ENCODE data around the gene CADM2. TPM values are rescaled to one million over a fixed set of nuclear protein-coding genes. Genes with fewer than 3 reads are reported as not detected.

Gene CADM2
- total RNA-seq, 2 experiments from 2014 or later, result not detected

DNA sequence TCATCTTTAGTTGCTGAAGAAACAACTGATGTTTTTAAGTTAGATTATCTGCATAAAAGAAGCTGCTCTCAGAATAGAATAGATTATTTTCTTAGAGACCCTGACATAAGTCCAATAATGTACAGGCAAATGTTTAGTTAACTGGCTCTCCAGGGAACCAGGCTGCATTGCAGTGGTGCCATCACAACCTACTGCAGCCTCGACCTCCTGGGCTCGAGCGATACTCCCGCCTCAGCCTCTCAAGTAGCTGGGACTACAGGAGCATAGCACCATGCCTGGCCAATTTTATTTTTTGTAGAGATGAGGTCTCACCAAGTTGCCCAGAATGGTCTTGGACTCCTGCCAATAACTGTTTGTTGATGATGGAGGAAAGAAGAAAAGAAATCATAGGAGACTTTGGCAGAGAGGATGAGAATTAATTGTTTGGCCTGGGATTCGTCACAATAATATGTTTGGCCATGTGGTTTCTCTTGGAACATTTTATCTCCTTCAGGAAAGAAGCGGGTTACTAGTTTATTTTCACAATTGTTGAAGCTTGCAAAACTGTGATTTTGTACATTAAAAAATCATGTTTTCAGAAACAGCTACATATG lies 429.2 kb downstream of the CADM2 start:
- intact Hi-C loops (cut with micrococcal nuclease), result no loop called here
- CTCF ChIA-PET, result no interaction called here
- no peaks in the 10 kb centered on the region for H3K4me1 Mint-ChIP-seq (ENCODE audit: low read depth)
- H3K4me3 Mint-ChIP-seq, result no peak overlapping the region
- H3K27ac Mint-ChIP-seq, result no peak overlapping the region
- DNase-seq, result no peak
- no peaks in the 10 kb centered on the region for H3K36me3 Mint-ChIP-seq (ENCODE audit: low read depth)
- H3K9me3 Mint-ChIP-seq, result peaks cover 6% of the 10 kb centered on the region
- no peaks in the 10 kb centered on the region for H3K27me3 Mint-ChIP-seq (ENCODE audit: low read depth)

DNA sequence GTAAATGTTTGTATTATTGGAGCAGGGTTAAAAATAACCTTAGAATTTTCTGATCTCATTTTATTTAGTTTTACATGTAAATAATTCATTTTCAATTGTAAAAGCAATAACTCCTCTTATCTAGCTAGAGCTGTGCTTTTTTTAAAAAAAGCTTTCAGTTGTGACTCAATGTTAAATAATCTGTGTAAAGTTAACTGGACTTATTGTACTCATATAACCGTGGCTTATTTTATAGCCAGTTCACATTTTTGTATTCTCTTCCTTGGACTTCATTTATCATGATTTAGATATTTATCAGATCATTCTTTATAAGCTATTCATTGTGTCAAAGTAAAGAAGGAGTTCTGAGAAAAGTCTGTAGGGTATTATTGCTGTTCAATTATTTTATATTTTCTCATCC lies 435.6 kb downstream of the CADM2 start:
- H3K4me3 Mint-ChIP-seq, result no peak overlapping the region
- intact Hi-C loops (cut with micrococcal nuclease), result no loop called here
- DNase-seq, result no peak
- no peaks in the 10 kb centered on the region for H3K4me1 Mint-ChIP-seq (ENCODE audit: low read depth)
- H3K9me3 Mint-ChIP-seq, result peaks cover 10% of the 10 kb centered on the region
- CTCF ChIA-PET, result no interaction called here
- H3K27me3 Mint-ChIP-seq (ENCODE audit: low read depth), result no peaks in the 10 kb centered on the region
- no peaks in the 10 kb centered on the region for H3K36me3 Mint-ChIP-seq (ENCODE audit: low read depth)
- no peak overlapping the region for H3K27ac Mint-ChIP-seq

DNA sequence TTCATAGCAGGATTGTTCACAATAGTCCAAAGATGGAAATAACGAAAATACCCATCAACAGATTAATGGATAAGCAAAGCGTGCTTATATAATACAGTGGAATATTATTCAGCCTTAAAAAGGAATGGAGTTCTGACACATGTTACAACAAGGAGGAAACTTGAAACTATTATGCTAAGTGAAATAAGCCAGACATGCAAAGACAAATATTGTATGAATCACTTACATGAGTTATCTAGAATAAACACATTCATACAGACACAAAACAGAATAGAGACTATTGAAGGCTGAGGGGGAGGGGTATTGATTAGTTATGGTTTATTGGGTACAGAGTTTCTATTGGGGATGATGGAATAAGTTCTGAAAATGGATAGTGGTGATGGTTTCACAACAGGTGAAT lies 438.6 kb downstream of the CADM2 start:
- no peaks in the 10 kb centered on the region for H3K36me3 Mint-ChIP-seq (ENCODE audit: low read depth)

DNA sequence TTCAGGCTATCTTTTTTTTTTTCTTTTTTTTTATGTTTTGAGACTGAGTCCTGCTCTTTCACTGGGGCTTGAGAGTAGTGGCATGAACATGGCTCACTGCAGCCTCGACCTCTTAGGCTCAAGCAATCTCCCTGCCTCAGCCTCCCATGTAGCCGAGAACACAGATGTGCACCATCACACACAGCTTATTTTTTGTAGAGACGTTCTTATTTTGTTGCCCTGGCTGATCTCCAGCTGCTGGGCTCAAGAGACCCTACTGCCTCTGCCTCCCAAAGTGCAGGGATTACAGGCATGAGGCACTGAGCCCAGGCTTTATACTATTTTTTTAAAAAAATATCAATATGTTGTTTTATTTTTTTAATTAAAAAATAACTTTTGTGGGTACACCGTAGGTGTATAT lies 467.3 kb downstream of the CADM2 start:
- CTCF ChIA-PET, result no interaction called here
- H3K27ac Mint-ChIP-seq, result no peak overlapping the region

More for the DNA sequence above, 438.6 kb downstream of the CADM2 start:
- CTCF ChIA-PET, result no interaction called here
- peaks cover 10% of the 10 kb centered on the region for H3K9me3 Mint-ChIP-seq
- no peak overlapping the region for H3K27ac Mint-ChIP-seq
- no peak for DNase-seq
- intact Hi-C loops (cut with micrococcal nuclease), result no loop called here
- no peaks in the 10 kb centered on the region for H3K4me1 Mint-ChIP-seq (ENCODE audit: low read depth)
- H3K4me3 Mint-ChIP-seq, result no peak overlapping the region
- no peaks in the 10 kb centered on the region for H3K27me3 Mint-ChIP-seq (ENCODE audit: low read depth)

DNA sequence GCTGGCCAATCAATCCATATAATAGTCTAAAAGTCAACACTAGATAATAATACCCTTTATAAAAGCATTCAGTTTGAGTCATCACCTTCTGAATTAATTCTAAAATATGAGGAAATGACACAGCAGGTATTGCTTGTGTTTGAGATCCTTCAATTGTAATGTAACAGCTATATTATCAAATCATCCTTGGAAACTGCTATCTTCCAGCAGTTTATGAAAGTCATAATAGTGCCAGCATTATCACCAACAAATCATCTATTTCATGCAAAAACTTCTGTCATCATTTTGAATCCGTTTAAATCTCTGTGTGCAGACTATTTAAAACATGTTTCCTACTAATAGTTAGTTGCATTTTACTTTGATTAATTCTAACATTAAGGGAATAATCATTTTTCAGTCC lies 468.7 kb downstream of the CADM2 start:
- CTCF ChIA-PET, result no interaction called here

More for the DNA sequence above, 467.3 kb downstream of the CADM2 start:
- no peak for DNase-seq
- intact Hi-C loops (cut with micrococcal nuclease), result no loop called here
- Mint-ChIP-seq H3K4me1 (ENCODE audit: low read depth) (no peaks in the 10 kb centered on the region), H3K9me3 (no peaks in the 10 kb centered on the region), H3K27me3 (ENCODE audit: low read depth) (no peaks in the 10 kb centered on the region), H3K36me3 (ENCODE audit: low read depth) (no peaks in the 10 kb centered on the region), H3K4me3 (no peak overlapping the region)

DNA sequence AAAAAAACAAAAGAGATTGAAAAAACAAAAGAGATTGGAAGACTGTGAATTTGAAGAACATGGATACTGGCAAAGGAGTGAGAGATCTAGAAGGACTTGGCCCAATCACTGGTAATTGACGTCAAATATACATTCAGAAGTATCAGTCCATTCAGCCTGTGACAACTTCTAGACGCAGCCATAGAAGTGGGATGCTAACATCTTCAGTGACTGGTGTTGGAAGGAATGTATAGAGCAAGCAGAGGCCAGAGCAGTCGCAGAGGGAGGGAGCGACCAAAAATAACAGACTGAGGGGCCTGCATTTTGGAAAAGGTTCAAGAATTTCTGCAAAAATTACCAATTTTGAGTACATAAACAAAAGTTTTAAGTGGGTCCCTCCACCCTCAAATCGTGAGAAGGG lies 473.3 kb downstream of the CADM2 start:
- H3K4me3 Mint-ChIP-seq, result no peak overlapping the region
- H3K36me3 Mint-ChIP-seq (ENCODE audit: low read depth), result no peaks in the 10 kb centered on the region
- H3K9me3 Mint-ChIP-seq, result peaks cover 11% of the 10 kb centered on the region
- no peak overlapping the region for H3K27ac Mint-ChIP-seq
- DNase-seq, result no peak
- no peaks in the 10 kb centered on the region for H3K4me1 Mint-ChIP-seq (ENCODE audit: low read depth)
- intact Hi-C loops (cut with micrococcal nuclease), result no loop called here
- CTCF ChIA-PET, result no interaction called here
- no peaks in the 10 kb centered on the region for H3K27me3 Mint-ChIP-seq (ENCODE audit: low read depth)

More for the DNA sequence above, 468.7 kb downstream of the CADM2 start:
- intact Hi-C loops (cut with micrococcal nuclease), result no loop called here
- Mint-ChIP-seq H3K27ac (no peak overlapping the region), H3K36me3 (ENCODE audit: low read depth) (no peaks in the 10 kb centered on the region), H3K27me3 (ENCODE audit: low read depth) (no peaks in the 10 kb centered on the region), H3K4me1 (ENCODE audit: low read depth) (no peaks in the 10 kb centered on the region), H3K9me3 (peaks cover 1% of the 10 kb centered on the region), H3K4me3 (no peak overlapping the region)
- no peak for DNase-seq

DNA sequence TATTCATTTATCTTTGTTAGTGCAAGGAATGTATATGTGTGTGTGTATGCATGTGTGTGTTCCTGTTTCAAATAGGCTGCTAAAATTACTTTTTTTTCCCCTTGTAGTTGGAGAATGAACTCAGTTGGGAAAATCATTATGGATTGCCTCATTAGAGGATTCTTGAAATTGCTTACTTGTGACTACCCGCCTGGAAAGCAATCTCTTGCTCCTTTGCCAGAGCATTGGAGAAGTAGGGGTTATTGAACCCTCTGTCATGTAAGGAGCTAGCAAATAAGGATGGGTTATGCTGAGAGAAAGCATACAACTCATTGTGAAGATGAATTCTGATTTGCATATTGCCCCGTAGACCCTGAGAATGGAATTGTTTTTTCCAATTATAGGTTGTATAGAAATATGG lies 474.5 kb downstream of the CADM2 start:
- peaks cover 11% of the 10 kb centered on the region for H3K9me3 Mint-ChIP-seq
- H3K4me3 Mint-ChIP-seq, result no peak overlapping the region
- no peaks in the 10 kb centered on the region for H3K4me1 Mint-ChIP-seq (ENCODE audit: low read depth)
- no peaks in the 10 kb centered on the region for H3K27me3 Mint-ChIP-seq (ENCODE audit: low read depth)
- H3K27ac Mint-ChIP-seq, result no peak overlapping the region
- CTCF ChIA-PET, result interaction anchor here (0.7 kb wide), 1 partner anchor 69 kb away, joined by 3 read pairs; no protein-coding TSS in a partner anchor
- intact Hi-C loops (cut with micrococcal nuclease), result no loop called here
- no peaks in the 10 kb centered on the region for H3K36me3 Mint-ChIP-seq (ENCODE audit: low read depth)
- no peak for DNase-seq

DNA sequence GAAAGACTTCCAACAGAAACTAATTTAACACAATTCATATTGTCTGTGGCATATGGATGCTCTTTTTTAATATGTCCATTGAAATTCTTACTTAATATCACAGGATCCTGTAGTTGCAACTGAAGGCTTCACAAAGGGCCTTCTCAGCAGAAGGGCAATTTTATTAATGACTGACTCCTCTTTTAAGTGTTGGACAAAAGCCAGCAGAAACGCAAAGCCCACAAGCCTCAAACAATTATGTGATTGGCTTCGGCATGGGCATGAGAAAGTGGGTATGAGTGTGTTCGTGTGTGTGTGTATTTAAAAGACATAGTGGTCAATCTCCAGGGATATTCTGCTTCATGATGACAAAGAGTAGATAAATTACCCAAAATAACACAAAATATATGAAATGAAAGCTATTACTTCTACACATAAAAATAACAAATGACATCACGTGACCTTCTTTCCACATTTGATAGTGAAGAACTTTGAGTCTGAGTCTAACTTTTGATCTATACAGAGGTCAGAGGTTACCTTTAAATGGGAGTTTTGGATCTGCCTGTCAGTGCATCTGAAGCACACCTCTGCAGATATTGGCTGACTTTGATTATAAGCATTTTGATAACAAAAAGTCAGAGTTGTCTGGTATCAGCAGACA lies 496.9 kb downstream of the CADM2 start:
- Mint-ChIP-seq H3K4me3 (no peak overlapping the region), H3K27ac (no peak overlapping the region), H3K4me1 (ENCODE audit: low read depth) (no peaks in the 10 kb centered on the region), H3K9me3 (peaks cover 5% of the 10 kb centered on the region), H3K27me3 (ENCODE audit: low read depth) (no peaks in the 10 kb centered on the region), H3K36me3 (ENCODE audit: low read depth) (no peaks in the 10 kb centered on the region)
- intact Hi-C loops (cut with micrococcal nuclease), result no loop called here
- CTCF ChIA-PET, result no interaction called here
- DNase-seq, result no peak

DNA sequence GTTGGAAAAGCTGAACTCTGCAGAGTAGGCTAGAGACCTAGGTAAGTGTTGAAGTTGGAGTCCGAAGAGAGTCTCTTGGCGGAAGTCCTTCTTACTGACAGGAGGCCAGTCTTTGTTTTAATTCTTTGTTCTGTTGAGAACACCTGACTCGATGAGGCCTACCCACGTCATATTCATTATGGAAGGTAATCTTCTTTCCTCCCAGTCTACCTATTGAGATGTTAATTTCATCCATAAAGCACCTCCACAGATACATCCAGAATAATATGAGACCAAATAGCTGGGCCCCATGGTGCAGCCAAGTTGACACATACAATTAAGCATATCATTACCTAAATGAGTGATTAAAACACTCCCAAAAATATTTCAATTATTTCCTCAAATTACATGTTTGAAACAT lies 515.5 kb downstream of the CADM2 start:
- intact Hi-C loops (cut with micrococcal nuclease), result no loop called here
- Mint-ChIP-seq H3K36me3 (ENCODE audit: low read depth) (no peaks in the 10 kb centered on the region), H3K27ac (no peak overlapping the region), H3K27me3 (ENCODE audit: low read depth) (no peaks in the 10 kb centered on the region), H3K4me1 (ENCODE audit: low read depth) (no peaks in the 10 kb centered on the region), H3K9me3 (peaks cover 2% of the 10 kb centered on the region), H3K4me3 (no peak overlapping the region)
- CTCF ChIA-PET, result no interaction called here
- no peak for DNase-seq

DNA sequence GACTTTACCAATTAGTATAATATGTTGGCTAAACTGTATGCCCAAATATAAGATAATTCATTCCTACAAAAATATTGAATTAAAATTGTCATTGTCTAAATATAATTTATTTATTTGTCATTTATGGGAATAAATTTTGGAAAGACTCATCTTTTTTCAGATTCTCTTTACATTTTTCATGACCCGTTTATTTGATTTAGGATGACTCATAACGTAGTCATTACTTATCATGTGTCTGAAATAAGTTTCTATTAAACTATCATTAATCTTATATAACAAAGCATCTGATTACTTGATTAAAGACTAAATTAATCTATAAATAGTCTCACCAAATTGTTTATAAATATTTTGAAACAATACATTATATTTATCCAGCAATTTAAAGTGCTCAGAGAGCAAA lies 516.6 kb downstream of the CADM2 start:
- peaks cover 2% of the 10 kb centered on the region for H3K9me3 Mint-ChIP-seq
- CTCF ChIA-PET, result no interaction called here
- no peak for DNase-seq
- intact Hi-C loops (cut with micrococcal nuclease), result no loop called here
- H3K27me3 Mint-ChIP-seq (ENCODE audit: low read depth), result no peaks in the 10 kb centered on the region
- H3K36me3 Mint-ChIP-seq (ENCODE audit: low read depth), result no peaks in the 10 kb centered on the region
- H3K27ac Mint-ChIP-seq, result no peak overlapping the region
- H3K4me3 Mint-ChIP-seq, result no peak overlapping the region
- H3K4me1 Mint-ChIP-seq (ENCODE audit: low read depth), result no peaks in the 10 kb centered on the region

DNA sequence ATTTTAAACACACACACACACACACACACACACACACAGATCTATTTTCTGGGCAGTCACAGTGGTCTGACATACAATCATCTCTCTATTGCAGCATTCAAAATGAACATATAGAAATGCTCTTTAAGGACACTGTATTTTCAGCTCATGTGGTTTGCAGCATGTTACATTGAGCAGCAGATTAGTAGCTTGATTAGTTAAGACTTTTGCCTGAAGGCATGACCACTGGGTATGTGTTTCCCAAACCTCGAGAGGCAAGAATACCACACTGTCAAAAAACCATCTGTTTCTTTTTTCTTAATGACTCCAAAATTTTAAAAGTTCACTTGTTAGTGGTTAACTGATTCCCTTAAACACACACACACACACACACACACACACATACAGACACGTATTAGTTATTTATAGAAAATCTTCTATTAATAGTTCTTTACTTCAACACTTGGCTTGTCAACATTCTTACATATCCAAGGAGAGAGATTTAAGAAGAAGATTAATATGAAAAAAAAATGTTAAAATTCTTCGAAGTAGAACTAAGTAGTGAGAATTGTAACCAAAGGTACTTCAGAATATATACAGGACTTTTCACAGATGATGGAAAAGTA lies 518.2 kb downstream of the CADM2 start:
- Mint-ChIP-seq H3K36me3 (ENCODE audit: low read depth) (no peaks in the 10 kb centered on the region), H3K27me3 (ENCODE audit: low read depth) (no peaks in the 10 kb centered on the region), H3K4me1 (ENCODE audit: low read depth) (no peaks in the 10 kb centered on the region), H3K4me3 (no peak overlapping the region), H3K9me3 (peaks cover 2% of the 10 kb centered on the region), H3K27ac (no peak overlapping the region)
- CTCF ChIA-PET, result no interaction called here
- DNase-seq, result no peak
- intact Hi-C loops (cut with micrococcal nuclease), result no loop called here

DNA sequence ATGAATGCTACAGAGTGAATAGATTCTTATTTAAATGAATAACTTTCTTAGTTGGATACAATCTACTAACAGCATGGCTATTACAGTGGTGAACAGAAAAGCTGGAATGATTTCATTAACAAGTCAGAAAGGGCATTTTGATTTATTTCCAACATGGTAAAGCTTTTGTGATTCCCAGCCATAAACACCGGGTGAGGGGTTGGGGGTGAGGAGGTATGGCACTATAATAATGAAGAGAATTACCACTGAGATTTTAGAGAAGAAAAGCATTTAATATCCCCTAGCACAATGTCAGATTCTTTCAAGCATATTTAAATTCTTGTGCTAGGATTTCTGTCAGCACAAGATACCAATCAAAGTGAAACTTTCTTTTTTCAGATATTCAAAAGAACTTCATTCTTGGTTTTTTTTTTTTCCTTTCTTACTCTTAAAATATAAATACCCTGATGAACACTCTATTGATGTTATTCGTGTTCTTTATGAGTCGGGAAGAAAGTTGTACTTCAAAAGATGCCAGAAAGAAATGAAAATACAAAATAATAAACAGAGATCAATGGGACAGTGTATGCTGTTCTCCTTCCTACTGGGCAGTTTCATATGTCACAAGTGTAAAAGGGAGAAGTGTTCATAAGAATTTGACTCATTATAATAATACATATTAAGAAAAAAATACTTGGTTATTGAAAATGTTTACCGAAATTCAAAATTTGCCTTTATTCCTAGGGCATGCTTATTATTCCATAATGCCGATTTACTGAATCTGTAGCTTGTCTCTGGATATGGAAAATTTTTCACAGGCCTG lies 522.8 kb downstream of the CADM2 start:
- intact Hi-C loops (cut with micrococcal nuclease), result no loop called here
- Mint-ChIP-seq H3K4me1 (ENCODE audit: low read depth) (no peaks in the 10 kb centered on the region), H3K36me3 (ENCODE audit: low read depth) (no peaks in the 10 kb centered on the region), H3K4me3 (no peak overlapping the region), H3K9me3 (peaks cover 2% of the 10 kb centered on the region), H3K27me3 (ENCODE audit: low read depth) (no peaks in the 10 kb centered on the region), H3K27ac (no peak overlapping the region)
- CTCF ChIA-PET, result no interaction called here
- no peak for DNase-seq

DNA sequence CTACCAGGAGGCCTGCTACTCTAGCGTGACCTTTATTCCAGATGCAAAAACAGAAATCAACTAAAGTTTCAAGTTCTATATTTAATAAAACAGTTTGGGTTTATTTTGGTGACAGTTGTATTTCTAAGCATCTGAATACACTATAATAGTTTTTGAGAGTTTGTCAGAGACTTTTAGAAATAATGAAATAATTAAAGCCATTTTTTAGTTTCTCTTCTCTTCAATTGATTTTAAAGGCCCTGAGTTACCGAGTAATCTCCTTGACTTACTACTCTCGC lies 523.4 kb downstream of the CADM2 start:
- no peak for DNase-seq
- H3K4me3 Mint-ChIP-seq, result no peak overlapping the region
- H3K27me3 Mint-ChIP-seq (ENCODE audit: low read depth), result no peaks in the 10 kb centered on the region
- CTCF ChIA-PET, result no interaction called here
- no peak overlapping the region for H3K27ac Mint-ChIP-seq
- H3K4me1 Mint-ChIP-seq (ENCODE audit: low read depth), result no peaks in the 10 kb centered on the region
- H3K36me3 Mint-ChIP-seq (ENCODE audit: low read depth), result no peaks in the 10 kb centered on the region
- peaks cover 2% of the 10 kb centered on the region for H3K9me3 Mint-ChIP-seq
- intact Hi-C loops (cut with micrococcal nuclease), result no loop called here

Data from activated naive CD4-positive, alpha-beta T cell treated with anti-CD3 and anti-CD28 coated beads for 36 hours (primary cell).